Mononuclear cell (primary cell): ENCODE results near the gene FAM72B. TPM values are rescaled to one million over a fixed set of nuclear protein-coding genes. Genes with fewer than 3 reads are reported as not detected.
"Not testable (repeated sequence)": the region's sequence is repeated elsewhere in the genome, so short reads cannot be mapped to it uniquely, and the experiment has no call there.

Experiments used
- H3K27me3 ChIP-seq: 2 replicates; pipeline ENCODE4 v1.6.0; 2011; ENCODE audit warnings: low read length, control low read depth; ENCODE audit not compliant: insufficient read depth
- H3K4me1 ChIP-seq: 2 replicates; pipeline ENCODE4 v1.5.1; 2011; ENCODE audit warnings: mild to moderate bottlenecking, low read length, control low read depth; ENCODE audit not compliant: insufficient read depth
- H3K4me3 ChIP-seq: 2 replicates; pipeline ENCODE4 v1.5.1; 2011; ENCODE audit warnings: mild to moderate bottlenecking, low read length, moderate library complexity
- H3K9me3 ChIP-seq: 2 replicates; pipeline ENCODE4 v1.5.1; 2011; ENCODE audit warnings: low read depth, mild to moderate bottlenecking, control low read depth, low read length
- total RNA-seq: library from RNA; depleted of rRNA; stranded (reverse); fragments of >200 nt; gene quantifications from one replicate; pipeline ENCODE4 v1.2.3, GENCODE V29; 2012

Gene FAM72B
- total RNA-seq, 1 donor, result 0.42 TPM

DNA sequence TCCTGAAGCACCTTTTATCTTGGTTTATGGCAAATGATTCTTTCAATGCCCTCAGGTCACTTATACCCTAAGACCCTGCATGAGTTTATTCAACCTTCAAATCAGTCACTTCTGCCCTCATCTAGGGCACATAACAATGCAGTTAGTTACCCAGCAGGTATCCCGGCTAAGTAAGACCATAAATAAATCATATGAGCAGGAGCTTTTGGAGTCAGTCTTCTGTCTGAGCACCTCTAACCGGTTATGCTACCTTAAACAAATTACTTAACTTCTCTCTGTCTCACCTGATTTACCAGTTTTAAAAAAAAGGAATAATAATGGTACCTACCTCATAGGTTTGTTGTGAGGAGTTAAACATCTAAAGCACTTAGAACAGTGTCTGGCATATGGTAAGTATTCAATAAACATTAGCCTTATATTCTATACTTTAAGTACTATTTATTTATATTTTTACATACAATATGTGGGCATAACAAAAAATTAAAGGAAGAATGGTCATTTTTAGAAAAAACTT is 16.9 kb downstream of the FAM72B start:
- H3K4me3 ChIP-seq, H3K4me1 ChIP-seq, H3K27me3 ChIP-seq, H3K9me3 ChIP-seq: not testable (repeated sequence)

DNA sequence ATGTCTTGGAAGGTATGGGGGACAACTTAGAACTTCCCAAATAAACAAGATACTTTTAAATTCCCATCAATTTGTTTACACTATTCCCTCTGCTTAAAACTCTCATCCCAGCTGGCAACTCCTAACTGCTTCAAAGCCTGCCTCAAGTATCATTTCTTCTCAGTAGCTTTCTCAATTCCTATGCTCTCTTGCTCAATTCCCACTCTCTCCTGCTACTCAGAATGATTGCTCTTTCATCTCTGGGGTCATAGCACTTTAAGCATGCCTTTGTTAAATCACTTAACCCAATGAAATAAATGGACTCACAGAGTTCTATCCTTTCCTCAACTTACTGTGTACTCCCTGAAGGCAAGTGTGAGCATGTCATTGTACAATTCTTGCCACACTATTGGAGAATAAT is 18.8 kb downstream of the FAM72B start:
- H3K9me3 ChIP-seq, H3K27me3 ChIP-seq, H3K4me3 ChIP-seq, H3K4me1 ChIP-seq: not testable (repeated sequence)

DNA sequence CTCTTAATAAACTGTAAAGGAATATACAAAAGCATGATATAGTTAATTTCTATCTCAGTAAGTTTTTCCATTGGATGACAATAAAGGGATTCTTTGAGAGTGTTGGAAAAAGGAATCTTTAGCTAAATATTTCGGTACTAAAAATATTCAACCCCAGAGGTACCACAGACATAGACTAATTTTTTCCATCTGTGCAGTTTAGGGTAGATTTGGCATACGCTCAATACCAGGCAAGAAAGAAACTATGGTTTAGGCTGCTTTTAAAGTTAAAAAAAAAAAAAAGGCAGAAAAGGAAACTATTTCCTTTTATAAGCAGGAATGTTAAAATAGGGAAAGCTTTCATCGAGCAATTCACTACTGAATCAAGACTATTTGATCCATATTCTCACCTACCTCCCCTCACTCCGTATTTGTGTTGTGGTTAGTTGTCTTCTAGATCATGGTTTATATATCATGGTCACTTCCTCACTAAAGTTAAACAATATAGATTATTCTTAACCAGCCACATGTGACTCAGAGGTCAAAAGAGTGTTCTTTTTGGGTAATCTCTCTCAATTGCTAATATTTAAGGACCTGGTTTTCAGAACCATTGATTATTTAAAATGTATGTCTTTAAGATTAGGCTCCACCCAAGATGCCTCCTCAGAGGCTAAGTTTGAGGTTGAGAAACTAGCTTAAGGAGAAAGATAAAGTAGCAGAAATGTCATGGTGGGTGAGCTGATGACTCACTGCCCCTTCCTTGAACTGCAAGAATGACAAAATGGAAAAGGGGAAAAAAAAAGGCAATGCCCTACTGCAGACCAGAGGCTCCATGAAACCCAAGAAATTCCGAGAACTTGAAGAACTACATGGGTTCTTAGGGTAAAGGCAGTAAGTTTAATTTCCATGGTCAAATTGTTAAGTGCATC is 20.0 kb downstream of the FAM72B start:
- H3K27me3 ChIP-seq, H3K4me3 ChIP-seq, H3K4me1 ChIP-seq, H3K9me3 ChIP-seq: not testable (repeated sequence)

DNA sequence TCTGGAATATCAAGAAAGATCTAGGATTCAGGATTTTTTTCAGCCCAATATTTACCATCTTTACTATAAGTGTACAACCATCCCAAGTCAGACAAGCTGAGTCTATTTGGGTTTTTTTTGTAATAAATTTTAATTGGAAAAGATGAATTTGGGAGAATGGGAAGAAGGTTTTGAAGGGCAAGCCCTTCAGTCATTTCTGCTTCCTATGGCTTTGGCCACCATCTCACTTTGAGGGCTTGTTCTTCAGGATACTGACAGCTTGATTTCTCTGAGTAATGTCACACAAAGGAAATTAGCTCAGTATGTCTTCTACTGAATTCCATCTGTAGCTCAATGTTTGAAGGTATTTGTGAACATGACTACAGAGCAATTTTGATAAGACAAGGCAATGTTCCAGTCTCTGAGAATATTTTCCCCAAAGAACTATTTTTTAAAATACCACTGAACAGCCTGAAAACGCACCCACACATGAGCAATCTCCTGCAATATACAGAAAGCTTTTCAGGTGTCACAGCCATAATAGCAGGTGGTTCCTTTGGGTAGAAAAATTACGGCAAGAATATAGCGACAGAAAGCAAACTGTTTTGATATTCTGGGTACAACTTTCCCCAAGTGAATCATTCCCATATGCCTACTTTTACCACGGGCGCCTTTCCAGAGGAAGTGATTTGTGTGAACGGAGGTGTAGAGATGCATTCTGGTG is 22.8 kb downstream of the FAM72B start:
- not testable (repeated sequence) for H3K4me1 ChIP-seq, H3K9me3 ChIP-seq, H3K27me3 ChIP-seq, H3K4me3 ChIP-seq

DNA sequence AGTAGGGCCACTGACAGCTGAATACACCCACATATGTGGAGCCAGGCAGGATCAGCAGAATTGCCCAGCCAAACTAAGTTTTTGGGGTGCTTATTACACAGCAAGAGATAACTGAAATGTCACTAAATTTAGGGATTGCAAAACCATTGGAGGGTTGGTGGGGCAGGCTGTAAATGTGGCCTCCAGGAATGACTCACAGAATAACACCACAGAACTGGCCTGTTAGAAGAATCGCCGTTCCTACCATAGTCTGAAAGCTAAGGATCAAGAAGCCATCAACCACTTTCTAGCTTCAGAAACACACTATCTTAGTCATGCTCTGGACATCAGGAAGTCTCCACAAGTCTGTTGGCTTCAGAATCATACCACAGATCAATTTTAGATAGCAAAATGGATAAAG is 24.0 kb downstream of the FAM72B start:
- H3K27me3 ChIP-seq, H3K4me3 ChIP-seq, H3K9me3 ChIP-seq, H3K4me1 ChIP-seq: not testable (repeated sequence)

DNA sequence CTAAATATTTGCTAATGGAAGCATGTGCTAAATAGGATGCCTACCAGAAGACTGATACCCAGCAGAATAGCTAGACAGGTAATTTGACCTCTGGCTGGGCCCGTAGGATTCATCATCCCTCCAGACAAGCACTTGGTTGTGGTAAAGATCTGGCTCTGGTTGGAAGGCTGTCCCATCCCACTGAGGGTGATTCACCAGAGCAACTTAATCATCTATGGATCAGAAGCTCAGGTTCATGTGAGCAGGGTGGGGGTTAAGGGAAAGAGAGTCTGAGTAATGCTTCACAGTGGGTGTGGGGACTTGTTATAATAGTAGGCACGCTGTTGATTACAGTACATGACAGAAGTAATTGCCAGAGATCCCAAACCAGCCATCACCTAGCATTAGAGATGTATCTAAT is 26.5 kb downstream of the FAM72B start:
- not testable (repeated sequence) for H3K27me3 ChIP-seq, H3K4me1 ChIP-seq, H3K4me3 ChIP-seq, H3K9me3 ChIP-seq

DNA sequence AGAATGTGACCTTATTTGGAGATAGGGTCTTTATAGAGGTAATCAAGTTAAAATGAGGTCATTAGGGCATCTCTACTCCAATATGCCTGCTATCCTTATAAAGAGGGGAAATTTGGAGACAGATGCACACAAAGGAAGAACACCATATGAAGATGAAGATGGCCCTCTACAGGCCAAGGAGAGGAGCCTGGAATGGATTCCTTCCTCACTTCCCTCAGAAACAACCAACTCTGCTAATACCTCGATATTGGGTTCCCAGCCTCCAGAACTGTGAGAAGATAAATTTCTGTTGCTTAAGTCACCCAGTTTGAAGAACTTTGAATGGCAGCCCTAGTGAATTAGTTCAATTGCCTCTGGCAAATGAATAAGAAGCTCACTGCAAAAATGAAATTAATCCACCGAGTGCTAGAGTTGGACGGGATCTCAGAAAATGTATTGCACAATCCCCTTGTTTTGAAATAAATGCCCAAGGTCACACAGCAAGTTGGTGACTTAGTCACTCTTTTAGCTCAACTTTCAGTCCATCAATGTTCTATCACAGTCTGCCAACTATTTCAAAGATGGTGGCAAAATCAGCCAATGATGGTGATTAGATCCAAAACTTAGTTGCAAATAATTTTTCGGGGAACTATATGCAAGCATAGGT is 27.1 kb downstream of the FAM72B start:
- H3K4me1 ChIP-seq, H3K4me3 ChIP-seq, H3K9me3 ChIP-seq, H3K27me3 ChIP-seq: not testable (repeated sequence)

DNA sequence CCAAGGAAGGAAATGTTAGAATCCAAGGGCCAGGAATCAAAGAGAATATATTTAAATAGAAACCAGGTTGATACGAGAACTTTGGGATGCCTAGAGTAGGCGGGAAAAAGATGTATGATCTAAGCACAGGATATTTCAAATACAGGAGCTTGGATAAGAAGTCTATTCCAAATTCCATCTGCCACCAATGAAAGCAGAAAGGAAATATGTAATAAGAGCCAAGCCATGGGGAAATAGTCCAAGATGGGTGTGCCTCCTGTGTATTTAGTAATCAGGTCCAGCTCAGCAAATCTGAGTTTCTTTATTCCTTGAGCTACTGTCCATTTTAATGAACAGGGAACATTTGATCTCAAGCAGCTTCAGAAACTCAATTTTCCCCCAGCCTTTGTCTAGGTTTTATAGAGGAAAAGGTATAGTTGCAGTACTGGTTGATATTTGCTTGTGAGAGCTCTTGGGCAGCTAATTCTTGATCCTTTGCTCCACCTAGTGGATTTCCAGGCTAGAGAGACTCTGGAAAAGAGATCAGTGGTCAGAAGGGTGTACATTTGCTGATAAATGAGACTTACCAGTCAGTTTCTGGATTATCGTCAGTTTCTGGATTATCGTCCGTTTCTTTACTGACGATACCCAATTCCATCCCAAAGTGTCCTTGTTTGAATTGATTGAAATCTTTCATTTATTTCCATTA is 28.3 kb downstream of the FAM72B start:
- H3K4me1 ChIP-seq, H3K27me3 ChIP-seq, H3K4me3 ChIP-seq, H3K9me3 ChIP-seq: not testable (repeated sequence)

DNA sequence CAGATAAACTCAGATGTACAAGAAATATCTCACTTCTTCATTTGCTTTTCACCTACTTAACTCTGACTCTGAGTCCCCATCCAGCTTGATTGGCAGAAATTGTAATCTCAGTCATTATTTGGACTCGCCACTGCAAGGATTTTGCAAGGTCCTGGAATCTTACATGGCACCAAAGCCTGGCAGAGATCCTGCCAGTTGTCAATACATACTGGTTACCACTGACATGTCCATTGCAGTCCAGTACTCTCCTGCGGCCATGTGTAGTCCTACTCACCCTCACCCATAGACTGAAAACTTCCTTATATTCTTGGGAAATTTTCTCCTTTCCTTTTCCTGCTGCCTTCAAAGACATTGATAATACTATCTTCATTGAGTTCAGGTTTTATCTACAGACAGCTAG is 29.3 kb downstream of the FAM72B start:
- H3K4me1 ChIP-seq, H3K4me3 ChIP-seq, H3K27me3 ChIP-seq, H3K9me3 ChIP-seq: not testable (repeated sequence)

DNA sequence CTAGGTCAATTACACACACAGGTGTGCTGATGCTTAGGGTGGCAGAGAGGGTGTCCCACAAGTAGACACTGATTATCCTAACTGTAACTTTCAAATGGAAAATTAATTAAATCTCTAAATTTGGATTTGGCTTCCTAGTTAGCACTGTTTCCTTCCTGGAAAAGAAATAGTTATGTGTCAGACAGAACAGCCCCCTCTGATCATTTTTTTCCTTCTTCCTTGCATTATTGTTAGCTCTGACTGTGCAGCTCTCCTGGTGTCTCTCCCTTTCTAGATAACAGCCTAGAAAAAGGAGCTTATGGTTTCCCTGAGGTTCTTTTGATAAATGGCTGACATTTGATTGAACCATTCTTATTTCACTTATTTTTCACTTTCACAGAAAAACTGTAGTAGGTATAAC is 31.4 kb downstream of the FAM72B start:
- H3K4me3 ChIP-seq, H3K9me3 ChIP-seq, H3K27me3 ChIP-seq, H3K4me1 ChIP-seq: not testable (repeated sequence)

DNA sequence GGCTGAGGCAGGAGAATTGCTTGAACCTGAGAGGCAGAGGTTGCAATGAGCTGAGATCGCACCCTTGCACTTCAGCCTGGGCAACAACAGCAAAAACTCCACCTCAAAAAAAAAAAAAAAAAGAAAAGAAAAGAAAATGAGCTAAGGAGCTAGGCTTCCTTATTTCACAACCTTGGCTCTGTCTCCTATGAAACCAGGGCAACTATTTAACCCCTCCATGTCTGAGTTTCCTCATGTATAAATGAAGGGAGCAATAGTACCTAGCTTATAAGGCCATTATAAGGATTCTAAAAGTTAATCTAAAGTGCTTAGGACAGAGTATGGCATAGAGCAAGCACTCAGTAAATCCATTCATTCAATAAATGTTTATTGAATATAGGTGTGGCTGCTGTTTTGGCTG is 32.8 kb downstream of the FAM72B start:
- not testable (repeated sequence) for H3K27me3 ChIP-seq, H3K9me3 ChIP-seq, H3K4me1 ChIP-seq, H3K4me3 ChIP-seq

DNA sequence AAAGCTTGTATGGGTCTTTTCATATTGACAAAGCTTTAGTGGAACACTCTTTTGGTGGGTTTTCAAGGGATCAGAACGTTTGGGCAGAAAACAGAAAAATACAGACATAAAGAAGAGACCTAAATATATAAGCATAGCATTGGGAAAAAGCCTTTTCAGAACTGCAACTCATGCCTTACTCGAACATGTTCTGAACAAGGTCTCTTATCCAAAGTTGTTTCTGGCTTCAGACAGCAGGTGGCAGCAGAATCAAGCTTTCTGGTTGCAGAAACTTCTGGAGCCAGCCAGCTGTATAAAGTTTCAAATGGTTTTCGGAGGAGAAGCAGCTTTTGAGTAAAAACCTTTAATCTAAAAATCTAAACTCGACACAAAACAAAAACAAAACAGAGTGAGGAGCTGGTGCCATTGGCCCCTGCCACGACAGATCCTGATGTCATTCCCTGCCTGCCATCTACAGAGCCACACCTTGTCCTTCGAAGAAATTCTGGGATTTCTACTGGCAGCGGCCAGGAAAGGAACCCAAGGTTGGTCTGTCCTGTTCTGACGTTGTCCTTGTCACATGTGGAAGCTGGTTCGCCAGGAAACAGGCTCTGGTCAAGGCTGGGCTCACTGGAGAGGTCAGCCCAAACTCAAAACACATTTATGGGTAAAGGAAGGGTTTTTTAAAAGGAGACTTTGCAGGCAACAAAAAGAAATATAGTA is 35.5 kb downstream of the FAM72B start:
- H3K27me3 ChIP-seq, H3K4me3 ChIP-seq, H3K4me1 ChIP-seq, H3K9me3 ChIP-seq: not testable (repeated sequence)

DNA sequence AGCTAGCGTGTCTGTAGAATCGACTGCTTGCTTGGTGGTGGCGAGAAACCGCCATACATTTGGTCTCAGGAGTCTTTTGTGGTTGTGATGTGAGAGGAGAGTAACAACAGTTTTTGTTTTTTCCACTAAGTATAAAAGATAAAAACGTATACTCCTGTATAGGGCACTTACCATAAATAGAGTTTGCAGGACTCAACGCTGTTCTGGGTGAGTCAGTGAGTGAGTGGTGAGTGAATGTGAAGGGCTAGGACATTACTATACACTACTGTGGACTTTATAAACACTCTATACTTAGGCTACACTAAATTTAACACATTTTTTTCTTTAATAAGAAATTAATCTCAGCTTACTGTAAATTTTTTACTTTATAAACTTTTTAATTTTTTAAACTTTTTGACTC is 43.7 kb downstream of the FAM72B start:
- not testable (repeated sequence) for H3K27me3 ChIP-seq, H3K9me3 ChIP-seq, H3K4me1 ChIP-seq, H3K4me3 ChIP-seq

DNA sequence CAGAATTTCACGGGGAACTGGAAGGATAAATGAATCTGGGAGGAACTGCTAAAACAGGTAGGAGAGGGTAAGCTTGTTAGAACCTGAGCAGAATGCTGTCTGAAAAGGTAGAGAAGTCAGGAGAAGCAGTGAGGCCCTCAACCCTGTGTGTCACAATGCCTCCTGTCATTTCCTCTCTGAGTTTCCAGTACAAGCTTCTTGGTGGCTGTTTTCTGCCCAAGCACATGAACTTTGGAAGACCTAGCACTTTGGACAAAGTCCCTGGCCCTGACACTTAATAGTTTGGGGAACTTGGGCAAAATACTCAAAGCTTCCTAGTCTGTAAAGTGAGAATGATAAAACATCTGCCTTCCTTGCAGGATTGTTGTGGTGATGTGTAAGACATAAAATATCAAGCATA is 52.6 kb downstream of the FAM72B start:
- not testable (repeated sequence) for H3K4me1 ChIP-seq, H3K4me3 ChIP-seq, H3K27me3 ChIP-seq, H3K9me3 ChIP-seq

DNA sequence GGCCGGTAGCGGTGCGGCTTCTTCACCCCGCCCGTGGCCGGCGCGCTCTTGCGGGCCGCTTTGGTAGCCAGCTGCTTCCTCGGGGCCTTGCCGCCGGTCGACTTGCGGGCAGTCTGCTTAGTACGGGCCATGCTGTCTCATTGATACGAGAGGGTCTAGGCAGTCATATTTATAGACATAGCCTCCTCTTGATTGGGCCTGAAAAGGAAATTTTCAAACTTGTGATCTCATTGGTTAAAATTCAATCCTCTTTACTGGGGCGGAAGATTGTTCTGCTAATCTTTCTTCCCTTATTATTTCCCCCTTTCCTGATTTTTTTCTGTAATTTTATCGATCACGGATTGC is 65.7 kb downstream of the FAM72B start:
- H3K4me1 ChIP-seq, H3K27me3 ChIP-seq, H3K4me3 ChIP-seq, H3K9me3 ChIP-seq: not testable (repeated sequence)
